KMS-11 (cell line): ENCODE measurements around the gene PDE4D.
A peak's percentile ranks its signal among the peaks of the same experiment; 100 is the strongest.

Source experiments
- H2AFZ ChIP-seq: fragments of 200-600 bp; sonication (generic); 2 replicates; pipeline ENCODE4 v1.6.1; 2016; ENCODE audit warnings: antibody characterized with exemption, mixed run types, low read depth
- H3K27ac ChIP-seq: fragments of 200-600 bp; sonication (generic); 2 replicates; pipeline ENCODE4 v1.6.1; 2016; ENCODE audit warnings: mild to moderate bottlenecking, mixed run types
- H3K27me3 ChIP-seq: fragments of 200-600 bp; sonication (generic); 2 replicates; pipeline ENCODE4 v1.6.1; 2017; ENCODE audit warnings: mild to moderate bottlenecking, low read depth, mixed run types, moderate library complexity; ENCODE audit not compliant: insufficient read depth
- H3K36me3 ChIP-seq: fragments of 200-600 bp; sonication (generic); 2 replicates; pipeline ENCODE4 v1.6.1; 2017; ENCODE audit warnings: mild to moderate bottlenecking, mixed run types; ENCODE audit not compliant: insufficient read depth
- H3K4me1 ChIP-seq: fragments of 200-600 bp; sonication (generic); 2 replicates; pipeline ENCODE4 v1.6.1; 2016; ENCODE audit warnings: mild to moderate bottlenecking, low read depth, mixed run types; ENCODE audit not compliant: poor library complexity, severe bottlenecking
- H3K4me2 ChIP-seq: fragments of 200-600 bp; sonication (generic); 2 replicates; pipeline ENCODE4 v1.7.0; 2016; ENCODE audit warnings: mild to moderate bottlenecking, mixed run types
- H3K4me3 ChIP-seq: fragments of 200-600 bp; sonication (generic); IDR thresholded peaks from 2 replicates; pipeline ENCODE4 v1.6.1; 2017; ENCODE audit warnings: low read depth, low read length, mixed read lengths; ENCODE audit not compliant: insufficient read depth
- H3K79me2 ChIP-seq: fragments of 200-600 bp; sonication (generic); 2 replicates; pipeline ENCODE4 v1.6.1; 2016; ENCODE audit warnings: low read depth, mixed run types; ENCODE audit not compliant: insufficient read depth
- H3K9ac ChIP-seq: fragments of 200-600 bp; sonication (generic); 2 replicates; pipeline ENCODE4 v1.6.1; 2016; ENCODE audit warnings: mild to moderate bottlenecking, mixed run types
- H4K20me1 ChIP-seq: fragments of 200-600 bp; sonication (generic); 2 replicates; pipeline ENCODE4 v1.6.1; 2016; ENCODE audit warnings: mild to moderate bottlenecking, mixed run types; ENCODE audit not compliant: insufficient read depth
- CTCF ChIP-seq: fragments of 200-600 bp; sonication (generic); conservative IDR thresholded peaks from 2 replicates; pipeline ENCODE4 v1.6.1; 2017; ENCODE audit warnings: low read depth, mild to moderate bottlenecking, antibody characterized with exemption, low read length, moderate library complexity, mixed read lengths

Gene PDE4D

GRCh38 chr5:59128646-59129290 is 764.8 kb downstream of the PDE4D start:
- no peak for TF ChIP-seq CTCF
- H3K4me3 ChIP-seq, result no peak overlapping the region
- peak overlapping the region; percentile 71 for H3K4me2 ChIP-seq
- H4K20me1 ChIP-seq, result no peaks in the 10 kb centered on the region
- H2AFZ ChIP-seq, result no peak overlapping the region
- H3K4me1 ChIP-seq, result peaks cover 85% of the 10 kb centered on the region
- H3K27ac ChIP-seq, result peak overlapping the region; percentile 89; the same call in 1 of the 2 replicates
- H3K27me3 ChIP-seq, result no peaks in the 10 kb centered on the region
- no peak overlapping the region for H3K9ac ChIP-seq
- H3K36me3 ChIP-seq, result no peaks in the 10 kb centered on the region
- H3K79me2 ChIP-seq, result no peaks in the 10 kb centered on the region

DNA sequence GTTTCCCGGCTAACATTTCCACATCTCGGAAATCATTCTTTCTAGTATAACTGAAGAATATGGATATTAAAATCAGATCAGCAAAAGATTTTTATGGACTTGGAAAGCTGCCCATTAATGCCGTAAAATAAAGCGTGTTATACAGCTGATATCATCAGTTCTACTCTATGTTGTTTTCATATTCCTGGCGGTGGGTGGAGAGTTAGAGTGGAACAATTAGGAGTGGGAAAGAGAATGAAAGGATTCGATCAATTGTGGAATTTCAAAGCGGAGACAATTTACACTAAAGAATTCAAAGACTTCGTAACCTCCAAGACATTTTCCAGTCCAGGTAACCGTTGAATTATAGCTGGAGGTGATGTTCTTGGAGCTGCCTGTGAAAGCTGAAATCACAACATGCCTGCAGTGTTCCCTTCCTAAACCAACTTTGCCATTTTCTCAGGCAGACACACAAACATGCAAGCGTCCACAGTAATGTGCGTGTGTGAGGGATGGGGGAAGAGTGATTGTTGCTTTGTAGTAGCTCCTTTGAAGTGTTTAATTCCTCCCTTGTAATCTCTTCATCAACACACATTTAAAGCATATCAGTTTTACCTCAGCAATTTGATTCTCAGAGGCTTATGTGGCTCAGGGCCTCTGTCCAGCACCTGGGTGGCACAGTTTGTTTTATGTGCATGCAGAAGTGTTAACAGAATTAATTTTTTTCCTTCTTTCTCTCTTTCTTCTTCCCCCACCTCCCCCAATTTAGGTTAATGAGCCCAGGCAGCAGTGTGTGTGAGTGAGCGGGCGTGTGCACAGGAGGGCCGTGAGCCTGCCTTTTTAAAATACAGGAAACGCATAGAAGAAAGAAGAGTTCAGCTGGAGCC is 766.6 kb downstream of the PDE4D start:
- TF ChIP-seq CTCF, result no peak
- H3K79me2 ChIP-seq, result no peaks in the 10 kb centered on the region
- peak overlapping the region; percentile 64 for H3K9ac ChIP-seq
- peak overlapping the region; percentile 50 for H2AFZ ChIP-seq
- H3K36me3 ChIP-seq, result no peaks in the 10 kb centered on the region
- peaks cover 86% of the 10 kb centered on the region for H3K4me1 ChIP-seq
- H3K4me3 ChIP-seq, result no peak overlapping the region
- H3K4me2 ChIP-seq, result peak overlapping the region; percentile 99
- peak overlapping the region; percentile 89 for H3K27ac ChIP-seq
- H3K27me3 ChIP-seq, result no peaks in the 10 kb centered on the region
- H4K20me1 ChIP-seq, result no peaks in the 10 kb centered on the region

DNA sequence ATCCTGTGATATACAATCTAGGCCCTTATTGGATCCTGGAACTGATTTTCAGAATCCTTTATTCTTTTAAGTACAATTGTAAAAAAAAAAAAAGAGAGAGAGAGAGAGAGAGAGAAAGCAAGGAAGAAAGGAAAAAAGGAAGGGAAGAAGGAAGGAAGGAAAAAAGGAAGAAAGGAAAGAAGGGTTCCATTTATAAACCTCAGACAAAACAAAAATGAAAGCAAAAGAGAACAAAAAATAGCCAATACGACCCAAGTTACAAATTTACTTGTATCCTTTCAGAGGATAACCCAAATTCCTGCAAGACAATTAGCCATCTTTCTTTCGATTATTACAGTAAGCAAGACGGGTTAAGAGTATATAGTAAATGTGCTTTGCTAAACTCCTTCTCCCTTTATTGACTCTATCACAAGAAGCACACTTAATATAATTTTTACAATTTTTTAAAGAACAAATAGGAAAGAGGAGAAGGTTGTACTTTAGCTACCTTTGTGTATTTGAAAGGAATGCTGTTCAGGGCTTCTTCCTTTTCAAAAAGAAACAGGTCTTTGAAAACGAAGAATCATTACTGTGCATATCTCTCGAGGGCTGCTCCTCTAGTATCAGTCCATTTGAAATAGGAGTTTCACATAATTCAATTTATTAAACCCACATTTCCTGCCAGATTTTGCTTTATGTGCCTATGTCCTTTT is 767.4 kb downstream of the PDE4D start:
- Histone ChIP-seq H4K20me1 (no peaks in the 10 kb centered on the region), H3K4me3 (no peak overlapping the region), H3K9ac (peak overlapping the region; percentile 64), H2AFZ (peak overlapping the region; percentile 50), H3K79me2 (no peaks in the 10 kb centered on the region), H3K4me1 (peaks cover 90% of the 10 kb centered on the region), H3K4me2 (peak overlapping the region; percentile 99), H3K36me3 (no peaks in the 10 kb centered on the region), H3K27ac (peak overlapping the region; percentile 89), H3K27me3 (no peaks in the 10 kb centered on the region)
- TF ChIP-seq CTCF, result no peak

DNA sequence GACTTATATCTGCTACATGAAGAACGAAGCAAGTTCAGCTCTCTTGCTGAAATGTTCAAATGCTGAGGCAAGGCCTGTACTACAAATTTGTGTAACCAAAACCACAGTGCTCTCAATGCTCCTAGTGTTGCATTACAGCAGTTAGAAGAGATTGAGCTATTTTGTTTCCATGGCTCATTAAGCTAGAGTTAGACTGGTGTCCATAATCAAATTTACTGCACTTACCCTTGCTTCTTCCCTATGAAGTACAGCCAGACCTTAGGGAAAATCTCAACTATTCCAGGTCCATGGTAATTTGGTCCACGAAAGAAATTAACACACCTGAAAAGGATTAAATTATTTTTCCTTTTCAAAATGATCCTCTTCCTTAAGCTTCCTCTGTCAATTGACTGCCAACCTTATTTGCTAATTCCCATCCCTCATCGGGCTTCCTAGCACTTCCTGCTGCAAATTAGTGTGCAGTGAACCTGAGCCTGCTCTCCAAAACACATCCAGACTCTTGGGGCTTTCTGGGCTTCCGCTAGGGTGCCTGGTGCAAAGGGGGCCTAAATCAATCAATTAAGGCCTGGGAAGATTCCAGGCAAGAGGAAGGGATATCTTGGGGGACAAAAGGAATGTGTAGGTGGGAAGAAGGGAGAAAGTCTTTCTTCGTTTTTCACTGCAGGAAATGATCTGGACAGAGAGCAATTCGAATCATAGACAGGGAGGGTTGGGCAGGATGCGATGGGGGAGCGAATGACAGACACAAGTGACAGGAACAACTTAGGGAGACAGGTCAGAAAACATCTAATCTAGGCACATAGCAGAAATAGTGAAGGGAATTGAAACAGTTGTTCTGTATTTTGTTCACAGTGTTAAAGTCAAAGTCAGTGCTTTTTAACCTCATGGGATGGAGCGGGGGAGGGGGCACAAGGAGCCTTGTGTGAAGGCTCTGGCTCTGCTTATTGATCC is 768.2 kb downstream of the PDE4D start:
- Histone ChIP-seq H3K4me3 (no peak overlapping the region), H4K20me1 (no peaks in the 10 kb centered on the region)

More for the DNA sequence above, 768.2 kb downstream of the PDE4D start:
- Histone ChIP-seq H3K4me2 (peak overlapping the region; percentile 99), H3K36me3 (no peaks in the 10 kb centered on the region), H3K9ac (peak overlapping the region; percentile 64), H2AFZ (peak overlapping the region; percentile 50; the same call in 1 of the 2 replicates), H3K27me3 (no peaks in the 10 kb centered on the region), H3K79me2 (no peaks in the 10 kb centered on the region), H3K4me1 (peaks cover 85% of the 10 kb centered on the region), H3K27ac (peak overlapping the region; percentile 89)
- TF ChIP-seq CTCF, result no peak
